Neuron (in vitro differentiated cells): ENCODE data around the gene TESK2.
"Not testable (repeated sequence)": the region's sequence is repeated elsewhere in the genome, so short reads cannot be mapped to it uniquely, and the experiment has no call there.

Experiments used
- H2AFZ ChIP-seq: one replicate; pipeline ENCODE4 v1.6.1; 2013; ENCODE audit warnings: low read depth, mild to moderate bottlenecking, inconsistent platforms, low read length, moderate library complexity
- H3K27me3 ChIP-seq: one replicate; pipeline ENCODE4 v1.6.1; 2013; ENCODE audit warnings: low read length; ENCODE audit not compliant: insufficient read depth
- H3K36me3 ChIP-seq: one replicate; pipeline ENCODE4 v1.6.1; 2013; ENCODE audit warnings: low read length; ENCODE audit not compliant: insufficient read depth
- H3K4me1 ChIP-seq: one replicate; pipeline ENCODE4 v1.6.1; 2013; ENCODE audit warnings: low read length; ENCODE audit not compliant: insufficient read depth
- H3K4me3 ChIP-seq: 2 replicates; pipeline ENCODE4 v1.5.1; 2013; ENCODE audit warnings: mild to moderate bottlenecking, low read length, moderate library complexity
- H3K9me3 ChIP-seq: one replicate; pipeline ENCODE4 v1.6.1; 2013; ENCODE audit warnings: low read length

TESK2 gene

DNA sequence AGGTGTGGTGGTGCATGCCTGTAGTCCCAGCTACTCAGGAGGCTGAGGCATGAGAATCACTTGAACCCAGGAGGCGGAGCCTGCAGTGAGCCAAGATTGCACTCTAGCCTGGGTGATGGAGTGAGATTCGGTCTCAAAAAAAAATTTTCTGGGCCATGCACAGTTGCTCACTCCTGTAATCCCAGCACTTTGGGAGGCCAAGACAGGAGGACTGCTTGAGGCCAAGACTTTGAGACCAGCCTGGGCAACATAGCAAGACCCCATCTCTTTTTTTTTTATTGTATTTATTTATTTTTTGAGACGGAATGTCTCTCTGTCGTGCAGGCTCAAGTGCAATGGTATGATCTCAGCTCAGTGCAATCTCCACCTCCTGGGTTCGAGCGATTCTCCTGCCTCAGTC lies 16.8 kb downstream of the TESK2 start:
- H3K27me3 ChIP-seq, H3K4me1 ChIP-seq, H3K4me3 ChIP-seq, H2AFZ ChIP-seq, H3K36me3 ChIP-seq, H3K9me3 ChIP-seq: not testable (repeated sequence)

DNA sequence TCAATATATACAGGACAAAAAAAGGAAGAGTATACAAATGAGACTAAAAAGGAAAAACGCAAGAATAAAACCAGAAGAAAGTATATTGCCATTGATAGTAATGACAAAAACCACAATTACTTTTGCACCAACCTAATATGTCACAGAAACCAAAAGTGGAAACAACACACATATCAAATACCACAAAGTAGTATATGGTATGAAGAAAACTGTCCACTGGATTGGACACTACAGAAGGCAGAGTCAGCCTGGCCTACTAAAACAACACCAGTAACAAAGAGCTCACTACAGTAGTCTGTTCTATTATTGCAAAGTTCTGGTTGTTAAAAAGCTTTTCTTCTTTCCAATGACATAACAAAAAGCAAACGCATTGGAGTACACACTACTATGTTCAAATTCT lies 17.7 kb downstream of the TESK2 start:
- Histone ChIP-seq H3K27me3 (no peaks in the 10 kb centered on the region), H2AFZ (no peak overlapping the region), H3K36me3 (no peaks in the 10 kb centered on the region), H3K9me3 (no peaks in the 10 kb centered on the region), H3K4me3 (no peak overlapping the region), H3K4me1 (no peaks in the 10 kb centered on the region)

DNA sequence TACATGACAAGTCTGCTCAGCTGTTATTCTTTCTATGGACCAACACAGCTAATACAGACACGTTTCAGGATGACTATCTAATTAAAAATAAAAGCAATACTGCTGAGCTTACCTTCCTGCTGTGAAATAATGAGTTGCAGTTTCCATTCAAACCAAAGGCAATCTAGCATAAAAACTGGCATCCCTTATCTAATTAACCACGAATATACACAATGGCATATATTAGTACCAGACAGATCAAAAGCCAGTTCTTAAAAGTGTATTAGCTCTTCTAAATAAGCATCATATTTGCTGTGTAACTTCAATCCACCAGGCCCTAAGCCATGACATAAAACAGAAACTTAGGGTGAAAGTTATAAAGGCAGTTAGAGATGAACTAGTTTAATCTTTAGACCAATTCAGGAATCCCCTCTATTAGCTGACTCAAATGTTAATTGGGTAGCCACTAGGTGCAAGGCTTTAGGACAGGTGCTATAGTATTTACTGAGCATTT lies 20.6 kb downstream of the TESK2 start:
- no peak overlapping the region for H2AFZ ChIP-seq
- H3K36me3 ChIP-seq = no peaks in the 10 kb centered on the region
- H3K4me3 ChIP-seq = no peak overlapping the region
- no peaks in the 10 kb centered on the region for H3K9me3 ChIP-seq
- H3K4me1 ChIP-seq = no peaks in the 10 kb centered on the region
- no peaks in the 10 kb centered on the region for H3K27me3 ChIP-seq

GRCh38 chr1:45467353-45467752 lies 23.6 kb downstream of the TESK2 start:
- H2AFZ ChIP-seq, H3K4me1 ChIP-seq, H3K9me3 ChIP-seq, H3K27me3 ChIP-seq, H3K36me3 ChIP-seq, H3K4me3 ChIP-seq: not testable (repeated sequence)

DNA sequence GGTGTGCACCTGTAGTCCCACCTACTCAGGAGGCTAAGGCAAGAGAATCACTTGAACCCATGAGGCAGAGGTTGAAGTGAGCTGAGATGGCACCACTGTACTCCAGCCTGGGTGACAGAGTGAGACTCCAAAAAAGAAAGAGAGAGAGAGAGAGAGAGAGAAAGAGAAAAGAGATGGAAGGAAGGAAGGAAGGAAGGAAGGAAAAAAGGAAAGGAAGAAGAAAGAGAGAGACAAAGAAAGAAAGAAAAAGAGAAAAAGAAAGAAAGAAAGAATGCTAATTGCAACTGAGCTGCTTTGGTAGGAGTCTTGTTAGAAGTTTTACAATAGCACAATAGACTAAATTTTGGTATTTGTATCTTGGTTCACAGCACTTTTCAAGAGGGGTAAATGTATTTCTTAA lies 25.7 kb downstream of the TESK2 start:
- H3K4me1 ChIP-seq = no peaks in the 10 kb centered on the region
- no peaks in the 10 kb centered on the region for H3K36me3 ChIP-seq
- H2AFZ ChIP-seq = no peak overlapping the region
- H3K4me3 ChIP-seq = no peak overlapping the region
- no peaks in the 10 kb centered on the region for H3K9me3 ChIP-seq
- H3K27me3 ChIP-seq = no peaks in the 10 kb centered on the region

- H3K4me3 ChIP-seq = no peak overlapping the region
- no peaks in the 10 kb centered on the region for H3K36me3 ChIP-seq
- no peaks in the 10 kb centered on the region for H3K9me3 ChIP-seq
- peaks cover 2% of the 10 kb centered on the region for H3K27me3 ChIP-seq
- no peak overlapping the region for H2AFZ ChIP-seq
- H3K4me1 ChIP-seq = no peaks in the 10 kb centered on the region
Observed at GRCh38 chr1:45458894-45459293, 32.1 kb downstream of the TESK2 start.

- H3K36me3 ChIP-seq = no peaks in the 10 kb centered on the region
- no peaks in the 10 kb centered on the region for H3K4me1 ChIP-seq
- H3K9me3 ChIP-seq = no peaks in the 10 kb centered on the region
- no peak overlapping the region for H2AFZ ChIP-seq
- no peak overlapping the region for H3K4me3 ChIP-seq
- peaks cover 2% of the 10 kb centered on the region for H3K27me3 ChIP-seq
Observed at GRCh38 chr1:45456531-45456930, 34.4 kb downstream of the TESK2 start.

GRCh38 chr1:45455162-45455561 lies 35.8 kb downstream of the TESK2 start:
- Histone ChIP-seq H3K36me3 (no peaks in the 10 kb centered on the region), H3K4me1 (no peaks in the 10 kb centered on the region), H3K9me3 (no peaks in the 10 kb centered on the region), H2AFZ (no peak overlapping the region), H3K4me3 (no peak overlapping the region), H3K27me3 (peaks cover 2% of the 10 kb centered on the region)

- no peak overlapping the region for H3K4me3 ChIP-seq
- no peaks in the 10 kb centered on the region for H3K36me3 ChIP-seq
- no peaks in the 10 kb centered on the region for H3K4me1 ChIP-seq
- peaks cover 2% of the 10 kb centered on the region for H3K27me3 ChIP-seq
- H3K9me3 ChIP-seq = no peaks in the 10 kb centered on the region
- H2AFZ ChIP-seq = no peak overlapping the region
Observed at GRCh38 chr1:45454464-45454863, 36.5 kb downstream of the TESK2 start.

DNA sequence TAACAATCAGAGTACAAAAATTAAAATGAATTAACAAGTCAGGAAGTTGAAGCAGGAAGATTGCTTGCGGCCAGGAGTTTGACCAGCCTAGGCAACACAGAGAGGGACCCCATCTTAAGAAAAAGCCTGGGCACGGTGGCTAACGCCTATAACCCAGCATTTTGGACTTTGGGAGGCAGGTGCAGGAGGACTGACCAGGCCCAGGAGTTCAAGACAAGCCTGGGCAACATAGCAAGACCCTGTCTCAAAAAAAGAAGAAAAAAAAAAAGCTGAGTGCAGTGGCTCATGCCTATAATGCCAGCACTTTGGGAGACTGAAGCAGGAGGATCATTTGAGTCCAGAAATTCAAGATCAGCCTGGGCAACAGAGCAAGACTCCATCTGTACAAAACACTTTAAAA lies 38.5 kb downstream of the TESK2 start:
- Histone ChIP-seq H3K4me1 (no peaks in the 10 kb centered on the region), H3K27me3 (peaks cover 1% of the 10 kb centered on the region), H3K9me3 (no peaks in the 10 kb centered on the region), H2AFZ (no peak overlapping the region), H3K36me3 (no peaks in the 10 kb centered on the region), H3K4me3 (no peak overlapping the region)

DNA sequence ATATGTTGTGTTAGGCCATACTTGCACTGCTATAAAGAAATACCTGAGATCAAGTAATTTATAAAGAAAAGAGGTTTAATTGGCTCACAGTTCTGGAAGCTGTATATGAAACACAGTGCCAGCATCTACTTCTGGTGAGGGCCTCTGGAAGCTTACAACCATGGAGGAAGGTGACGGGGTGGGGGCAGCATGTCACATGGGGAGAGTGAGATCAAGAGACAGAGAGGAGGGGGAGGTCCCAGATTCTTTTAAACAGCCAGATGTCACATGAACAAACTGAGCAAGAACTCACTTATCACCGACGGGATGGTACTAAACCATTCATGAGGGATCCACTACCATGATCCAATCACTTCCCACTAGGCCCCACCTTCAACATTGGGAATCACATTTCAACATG lies 42.6 kb downstream of the TESK2 start:
- H3K27me3 ChIP-seq = no peaks in the 10 kb centered on the region
- H2AFZ ChIP-seq = no peak overlapping the region
- no peaks in the 10 kb centered on the region for H3K36me3 ChIP-seq
- no peaks in the 10 kb centered on the region for H3K4me1 ChIP-seq
- no peaks in the 10 kb centered on the region for H3K9me3 ChIP-seq
- H3K4me3 ChIP-seq = no peak overlapping the region

DNA sequence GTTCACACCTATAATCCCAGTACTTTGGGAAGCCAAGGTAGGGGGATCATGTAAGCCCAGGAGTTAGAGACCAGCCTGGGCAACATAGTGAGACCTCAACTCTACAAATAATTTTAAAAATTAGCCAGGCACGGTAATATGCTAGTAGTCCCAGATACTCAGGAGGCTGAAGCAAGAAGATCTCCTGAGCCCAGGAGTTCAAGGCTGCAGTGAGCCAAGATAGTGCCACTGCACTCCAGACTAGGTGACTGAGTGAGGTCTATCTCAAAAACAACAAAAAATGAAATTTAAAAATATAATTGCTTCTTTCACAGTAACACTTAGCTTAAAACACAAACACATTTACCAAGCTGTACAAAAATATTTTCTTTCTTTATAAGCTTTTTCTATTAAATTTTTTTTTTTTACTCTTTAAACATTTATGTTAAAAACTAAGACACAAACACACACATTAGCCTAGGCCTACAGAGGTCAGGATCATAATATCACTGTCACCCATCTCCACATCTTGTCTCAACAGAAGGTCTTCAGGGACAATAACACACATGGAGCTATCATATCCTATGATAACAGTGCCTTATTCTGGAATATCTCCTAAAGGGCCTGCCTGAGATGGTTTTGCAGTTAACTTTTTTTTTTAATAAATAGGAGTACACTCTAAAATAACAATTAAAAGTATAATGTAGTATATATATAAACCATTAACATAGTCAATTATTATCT lies 43.9 kb downstream of the TESK2 start:
- H3K36me3 ChIP-seq = no peaks in the 10 kb centered on the region
- H3K9me3 ChIP-seq = no peaks in the 10 kb centered on the region
- no peak overlapping the region for H3K4me3 ChIP-seq
- H3K4me1 ChIP-seq = no peaks in the 10 kb centered on the region
- no peaks in the 10 kb centered on the region for H3K27me3 ChIP-seq
- no peak overlapping the region for H2AFZ ChIP-seq

DNA sequence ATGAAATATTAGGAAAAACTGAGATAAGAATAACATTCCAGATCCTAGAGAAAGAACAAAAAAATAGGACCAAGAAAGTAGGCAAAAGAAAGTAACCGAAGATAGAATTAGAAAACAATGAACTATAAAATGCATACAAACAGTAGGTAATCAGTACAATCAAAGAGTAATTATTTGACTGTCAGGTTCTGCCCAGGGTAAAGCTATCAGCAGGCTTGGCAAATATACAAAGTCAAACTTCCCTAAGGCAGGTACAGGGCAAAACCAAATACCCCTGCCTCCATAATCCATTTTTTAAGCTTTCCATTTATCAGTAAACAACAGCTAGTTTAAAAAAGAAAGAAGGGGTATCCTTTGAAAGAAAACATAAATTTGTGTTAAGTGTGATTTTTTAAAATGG lies 44.4 kb downstream of the TESK2 start:
- no peak overlapping the region for H2AFZ ChIP-seq
- H3K4me3 ChIP-seq = no peak overlapping the region
- no peaks in the 10 kb centered on the region for H3K36me3 ChIP-seq
- no peaks in the 10 kb centered on the region for H3K9me3 ChIP-seq
- H3K4me1 ChIP-seq = no peaks in the 10 kb centered on the region
- no peaks in the 10 kb centered on the region for H3K27me3 ChIP-seq

- Histone ChIP-seq H2AFZ (no peak overlapping the region), H3K27me3 (no peaks in the 10 kb centered on the region), H3K4me3 (no peak overlapping the region), H3K36me3 (no peaks in the 10 kb centered on the region), H3K9me3 (no peaks in the 10 kb centered on the region), H3K4me1 (no peaks in the 10 kb centered on the region)
Observed at GRCh38 chr1:45444609-45445131, 46.3 kb downstream of the TESK2 start.
